Right cardiac atrium (tissue), 5 donors: Measurements from ENCODE around the gene CCDC14. TPM values are rescaled to one million over a fixed set of nuclear protein-coding genes. Genes with fewer than 3 reads are reported as not detected.
"Not testable (repeated sequence)": the region's sequence is repeated elsewhere in the genome, so short reads cannot be mapped to it uniquely, and the experiment has no call there.

Experiments used
- ATAC-seq, 2 donors: fragments of 200-7000 bp; cut with Tn5 transposase; one replicate each; pipeline versions ENCODE4 v1.8.0 to v1.9.1; 2020; ENCODE audit warnings: moderate library complexity in 2 of 2, mild to moderate bottlenecking in 1 of 2
- DNase-seq, 3 donors: peaks; one replicate each; pipeline ENCODE4 v3.0.0-alpha.2; 2020
- H3K27ac ChIP-seq: one replicate; pipeline ENCODE4 v1.5.1; 2013; ENCODE audit warnings: mild to moderate bottlenecking, low read length, control low read depth, moderate library complexity
- H3K27me3 ChIP-seq: one replicate; pipeline ENCODE4 v1.6.1; 2013; ENCODE audit not compliant: control insufficient read depth, insufficient read depth
- H3K4me1 ChIP-seq: one replicate; pipeline ENCODE4 v1.6.1; 2013; ENCODE audit warnings: low read length; ENCODE audit not compliant: control insufficient read depth, insufficient read depth
- H3K4me3 ChIP-seq: one replicate; pipeline ENCODE4 v1.5.1; 2013; ENCODE audit warnings: low read length, control low read depth
- H3K9me3 ChIP-seq: one replicate; pipeline ENCODE4 v1.6.1; 2013; ENCODE audit warnings: low read length; ENCODE audit not compliant: control insufficient read depth
- WGBS: extraction: QIAGEN DNeasy Blood & Tissue Kit; methylation state at CpG from one replicate; pipeline ENCODE4 v1.1.7; 2013; 5-methylcytosine and 5-hydroxymethylcytosine counted together
- intact Hi-C, 4 donors: fragments of 100-400 bp; cut with DNase I; formaldehyde crosslinking; loops; one replicate each; pipeline versions ENCODE4 v1.11.0 to v1.14.0; 2022 to 2023
- polyA plus RNA-seq: library from polyadenylated mRNA; stranded (reverse); fragments of 200-250 nt; gene quantifications from one replicate; pipeline ENCODE4 v1.2.3, GENCODE V29; 2013
- total RNA-seq, 4 donors: library from RNA; stranded (reverse); fragmentation: NEBNext Ultra II Directional; extraction: Animal tissue kit (Norgen Biotek cat#: 25700); gene quantifications; one replicate each; pipeline ENCODE4 v1.2.1, GENCODE V29; 2021
- donor health status: healthy with polysubstance abuse.
- donor health status: DM: no; HTN: yes; CAD: no.
- donor health status: DM: no; HTN: no; CAD: no.
- donor health status: DM: no; HTN: yes; CAD: no; lungs with severe emphysema.
- donor health status: DM: yes; HTN: yes; CAD: no.

Gene CCDC14
- total and polyA plus RNA-seq, 5 donors, result 7.1 to 12.3 (median 12.0) TPM

- intact Hi-C loops, result not testable (repeated sequence)
- WGBS, result 84% methylated on average over 1 of the region's 1 CpG
These were observed 3.8 kb upstream of the CCDC14 start for GRCh38 chr3:123964793-123965192.

GRCh38 chr3:123961508-123961856 is 453 bp upstream of the CCDC14 start:
- ATAC-seq, result no peak
- intact Hi-C loops, result no loop called here

More at GRCh38 chr3:123964793-123965192, 3.8 kb upstream of the CCDC14 start:
- not testable (repeated sequence) for H3K9me3 ChIP-seq, H3K27me3 ChIP-seq, H3K4me1 ChIP-seq, H3K27ac ChIP-seq, DNase-seq, ATAC-seq, H3K4me3 ChIP-seq

GRCh38 chr3:123953735-123954134 is 7.3 kb downstream of the CCDC14 start:
- no peaks in the 10 kb centered on the region for H3K4me1 ChIP-seq
- no peak overlapping the region for H3K27ac ChIP-seq
- ATAC-seq (no peak), DNase-seq (no peak)
- no peak overlapping the region for H3K4me3 ChIP-seq
- intact Hi-C loops, result no loop called here
- 97% methylated on average over 4 of the region's 4 CpGs for WGBS
- H3K27me3 ChIP-seq, result no peaks in the 10 kb centered on the region
- H3K9me3 ChIP-seq, result no peaks in the 10 kb centered on the region

More at GRCh38 chr3:123961508-123961856, 453 bp upstream of the CCDC14 start:
- Histone ChIP-seq H3K27me3 (no peaks in the 10 kb centered on the region), H3K4me1 (no peaks in the 10 kb centered on the region), H3K9me3 (no peaks in the 10 kb centered on the region), H3K27ac (no peak overlapping the region), H3K4me3 (peak overlapping the region; percentile 77)
- no peak for DNase-seq
- WGBS, result 5% methylated on average over 15 of the region's 15 CpGs

GRCh38 chr3:123952844-123953520 is 8.0 kb downstream of the CCDC14 start:
- ATAC-seq, result no peak
- Histone ChIP-seq H3K4me3 (no peak overlapping the region), H3K27ac (no peak overlapping the region), H3K9me3 (no peaks in the 10 kb centered on the region), H3K27me3 (no peaks in the 10 kb centered on the region), H3K4me1 (no peaks in the 10 kb centered on the region)
- 98% methylated on average over 4 of the region's 4 CpGs for WGBS
- no peak for DNase-seq
- intact Hi-C loops, result no loop called here

GRCh38 chr3:123951522-123952447 is 9.2 kb downstream of the CCDC14 start:
- WGBS, result 92% methylated on average over 6 of the region's 6 CpGs
- Histone ChIP-seq H3K4me3 (no peak overlapping the region), H3K4me1 (no peaks in the 10 kb centered on the region), H3K27me3 (no peaks in the 10 kb centered on the region), H3K27ac (no peak overlapping the region), H3K9me3 (no peaks in the 10 kb centered on the region)
- DNase-seq, result no peak
- no peak for ATAC-seq
- intact Hi-C loops, result no loop called here

GRCh38 chr3:123949641-123950040 is 11.4 kb downstream of the CCDC14 start:
- DNase-seq (no peak), ATAC-seq (no peak)
- Histone ChIP-seq H3K4me3 (no peak overlapping the region), H3K9me3 (no peaks in the 10 kb centered on the region), H3K27me3 (no peaks in the 10 kb centered on the region), H3K4me1 (no peaks in the 10 kb centered on the region), H3K27ac (no peak overlapping the region)
- 97% methylated on average over 2 of the region's 2 CpGs for WGBS
- intact Hi-C loops, result no loop called here

- Histone ChIP-seq H3K27me3 (no peaks in the 10 kb centered on the region), H3K9me3 (no peaks in the 10 kb centered on the region), H3K4me3 (no peak overlapping the region), H3K4me1 (no peaks in the 10 kb centered on the region), H3K27ac (no peak overlapping the region)
- intact Hi-C loops, result no loop called here
- DNase-seq (no peak), ATAC-seq (no peak)
- WGBS, result 97% methylated on average over 9 of the region's 9 CpGs
These were observed 12.6 kb downstream of the CCDC14 start for GRCh38 chr3:123948449-123948848.

GRCh38 chr3:123947482-123947881 is 13.5 kb downstream of the CCDC14 start:
- H3K27me3 ChIP-seq, result no peaks in the 10 kb centered on the region
- DNase-seq, result no peak
- no peak for ATAC-seq
- H3K27ac ChIP-seq, result no peak overlapping the region
- H3K4me1 ChIP-seq, result no peaks in the 10 kb centered on the region
- H3K9me3 ChIP-seq, result no peaks in the 10 kb centered on the region
- intact Hi-C loops, result no loop called here
- no peak overlapping the region for H3K4me3 ChIP-seq

- ATAC-seq, result no peak
- Histone ChIP-seq H3K27me3 (no peaks in the 10 kb centered on the region), H3K27ac (no peak overlapping the region), H3K4me3 (no peak overlapping the region), H3K4me1 (no peaks in the 10 kb centered on the region), H3K9me3 (no peaks in the 10 kb centered on the region)
- intact Hi-C loops, result no loop called here
- 90% methylated on average over 1 of the region's 1 CpG for WGBS
- no peak for DNase-seq
These were observed 19.5 kb downstream of the CCDC14 start for GRCh38 chr3:123941542-123941941.

GRCh38 chr3:123941121-123941520 is 19.9 kb downstream of the CCDC14 start:
- WGBS, result 51% methylated on average over 2 of the region's 2 CpGs
- Histone ChIP-seq H3K27me3 (no peaks in the 10 kb centered on the region), H3K27ac (no peak overlapping the region), H3K9me3 (no peaks in the 10 kb centered on the region), H3K4me1 (no peaks in the 10 kb centered on the region), H3K4me3 (no peak overlapping the region)
- DNase-seq (no peak), ATAC-seq (no peak)
- intact Hi-C loops, result no loop called here

- Histone ChIP-seq H3K9me3 (no peaks in the 10 kb centered on the region), H3K27me3 (no peaks in the 10 kb centered on the region), H3K27ac (no peak overlapping the region), H3K4me3 (no peak overlapping the region), H3K4me1 (no peaks in the 10 kb centered on the region)
- ATAC-seq (no peak), DNase-seq (no peak)
- intact Hi-C loops, result no loop called here
- 88% methylated on average over 2 of the region's 2 CpGs for WGBS
These were observed 21.3 kb downstream of the CCDC14 start for GRCh38 chr3:123939706-123940105.
